ENCODE data around the gene FRMPD4.

DNA sequence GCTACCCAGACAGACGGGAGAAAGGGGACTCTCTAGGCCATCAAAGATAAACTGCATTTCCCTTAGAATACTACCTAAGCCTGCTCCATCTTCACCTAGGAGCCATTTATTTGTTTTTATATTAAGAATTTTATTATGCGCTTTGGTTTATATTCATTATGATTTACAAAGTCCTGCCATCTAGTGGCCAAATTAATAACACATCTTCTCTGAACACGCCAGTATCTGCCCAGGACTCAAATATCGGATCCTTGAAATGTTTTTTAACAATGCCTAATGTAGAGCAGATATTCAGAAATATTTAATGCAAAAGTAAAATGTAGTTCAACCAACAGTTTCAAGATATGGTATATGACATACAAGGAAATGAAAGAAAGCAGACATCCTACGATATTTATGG is 632.2 kb downstream of the FRMPD4 start:
- TF ChIP-seq, protein P1, sequence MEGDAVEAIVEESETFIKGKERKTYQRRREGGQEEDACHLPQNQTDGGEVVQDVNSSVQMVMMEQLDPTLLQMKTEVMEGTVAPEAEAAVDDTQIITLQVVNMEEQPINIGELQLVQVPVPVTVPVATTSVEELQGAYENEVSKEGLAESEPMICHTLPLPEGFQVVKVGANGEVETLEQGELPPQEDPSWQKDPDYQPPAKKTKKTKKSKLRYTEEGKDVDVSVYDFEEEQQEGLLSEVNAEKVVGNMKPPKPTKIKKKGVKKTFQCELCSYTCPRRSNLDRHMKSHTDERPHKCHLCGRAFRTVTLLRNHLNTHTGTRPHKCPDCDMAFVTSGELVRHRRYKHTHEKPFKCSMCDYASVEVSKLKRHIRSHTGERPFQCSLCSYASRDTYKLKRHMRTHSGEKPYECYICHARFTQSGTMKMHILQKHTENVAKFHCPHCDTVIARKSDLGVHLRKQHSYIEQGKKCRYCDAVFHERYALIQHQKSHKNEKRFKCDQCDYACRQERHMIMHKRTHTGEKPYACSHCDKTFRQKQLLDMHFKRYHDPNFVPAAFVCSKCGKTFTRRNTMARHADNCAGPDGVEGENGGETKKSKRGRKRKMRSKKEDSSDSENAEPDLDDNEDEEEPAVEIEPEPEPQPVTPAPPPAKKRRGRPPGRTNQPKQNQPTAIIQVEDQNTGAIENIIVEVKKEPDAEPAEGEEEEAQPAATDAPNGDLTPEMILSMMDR (IDR thresholded peaks at IDR 0.05), result peak; percentile 62
- no peak for TF ChIP-seq ZFX (IDR thresholded peaks at IDR 0.05; ENCODE audit: borderline replicate concordance)

All from 22Rv1 (cell line).